Mucosa of gallbladder (tissue), 1 donor: ENCODE measurements around the gene OTOP2. TPM values are rescaled to one million over a fixed set of nuclear protein-coding genes. Genes with fewer than 3 reads are reported as not detected.
"Not testable (repeated sequence)": the region's sequence is repeated elsewhere in the genome, so short reads cannot be mapped to it uniquely, and the experiment has no call there.

Source experiments
- DNase-seq: peaks from one replicate; pipeline ENCODE4 v3.0.0-alpha.2; 2020; ENCODE audit warnings: low spot score
- total RNA-seq: library from RNA; stranded (reverse); gene quantifications from one replicate; pipeline ENCODE4 v1.2.1, GENCODE V29; 2021
- donor health status: DM: no; HTN: no; CAD: no.

OTOP2 gene
- total RNA-seq, 1 donor from 2014 or later, result not detected

GRCh38 chr17:74971069-74971841, 47.2 kb downstream of the OTOP2 start:
- no peak for DNase-seq

GRCh38 chr17:74971842-74972106, 47.7 kb downstream of the OTOP2 start:
- DNase-seq, result no peak

DNA sequence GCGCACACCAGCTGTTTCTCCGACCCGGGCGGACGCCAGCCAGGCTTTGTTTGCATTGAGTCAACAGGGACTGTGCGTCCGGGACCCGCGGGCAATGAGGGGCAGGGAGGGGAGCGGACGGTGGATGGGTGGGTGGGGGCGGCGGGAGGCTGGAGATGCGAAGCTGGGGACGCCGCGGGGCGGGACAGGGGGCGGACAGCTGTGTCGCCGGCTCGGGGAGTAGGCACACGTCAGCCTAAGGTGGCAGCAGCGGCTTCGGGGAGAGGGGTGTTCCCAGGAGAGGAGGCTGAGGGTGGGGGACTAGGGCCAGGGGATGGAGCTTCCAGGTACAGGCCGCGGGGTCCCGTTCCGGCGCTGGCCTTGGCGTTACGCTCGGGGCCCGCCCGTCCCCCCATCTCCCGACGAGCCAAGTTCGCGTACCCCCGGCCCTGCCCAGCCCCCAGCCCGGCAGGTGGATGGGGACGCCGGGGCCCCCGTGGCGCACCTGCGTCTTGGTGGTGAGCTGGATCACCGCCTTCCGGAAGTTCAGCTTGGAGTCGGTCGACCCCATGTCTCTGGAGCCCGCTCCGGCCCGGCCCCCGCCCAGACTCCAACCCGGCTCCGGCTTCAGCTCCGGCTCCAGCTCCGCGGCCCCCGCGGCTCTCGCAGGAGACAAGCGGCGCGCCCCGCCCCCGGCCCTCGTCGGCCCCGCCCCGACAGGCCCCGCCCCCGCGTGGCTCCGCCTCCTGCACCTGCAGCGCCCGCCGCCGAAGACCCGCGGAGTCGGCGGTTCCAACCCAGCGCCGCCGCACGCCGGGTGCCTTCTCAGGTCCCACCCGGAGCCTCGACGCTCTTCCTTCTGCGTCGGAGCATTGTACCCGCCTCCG, 48.3 kb downstream of the OTOP2 start, which contains the start of gene HID1:
HID1 (minus strand) TSS at position 653 of the 866 bp plus-strand sequence; CDS start at position 550, 103 bp downstream.
- DNase-seq, result peak; percentile 71

DNA sequence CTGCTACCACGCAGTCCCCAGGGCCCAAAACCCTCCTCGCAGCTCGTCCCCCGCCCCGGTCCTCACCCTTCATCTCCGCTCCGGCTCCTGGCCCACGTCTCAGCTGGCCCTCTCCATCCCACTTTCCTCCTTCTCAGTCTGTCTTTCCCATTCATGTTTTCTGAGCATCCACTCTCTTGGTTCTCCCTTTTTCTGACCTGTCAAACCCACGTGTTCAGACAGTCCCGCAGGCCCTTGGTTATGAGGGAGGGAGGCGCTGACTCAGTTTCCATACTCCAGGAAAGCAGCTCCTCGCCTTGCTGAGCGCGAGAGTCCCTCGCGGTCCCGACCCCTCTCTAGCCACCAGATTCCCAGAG, 48.9 kb downstream of the OTOP2 start:
- DNase-seq, result no peak

GRCh38 chr17:74975943-74976342, 51.9 kb downstream of the OTOP2 start:
- DNase-seq, result no peak

DNA sequence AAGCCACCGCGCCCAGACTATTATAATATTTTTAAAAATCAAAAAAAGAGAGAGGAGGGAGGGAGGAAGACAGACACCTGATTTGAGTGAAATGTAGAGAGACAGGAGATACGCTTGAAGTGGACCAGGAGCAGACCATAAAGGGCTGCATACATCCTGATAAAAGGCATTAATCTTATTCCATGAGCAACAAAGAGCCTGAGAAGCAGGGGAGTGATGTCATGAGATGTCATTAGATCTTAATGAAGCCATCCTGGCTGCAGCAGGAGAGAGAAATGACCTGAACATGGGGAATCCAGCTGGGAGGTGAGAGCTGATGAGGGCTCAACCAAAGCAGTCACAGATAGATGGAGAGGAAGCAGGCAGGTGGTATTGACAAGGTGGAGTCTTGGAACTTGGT, 53.7 kb downstream of the OTOP2 start:
- DNase-seq, result no peak

- DNase-seq, result no peak
These were observed 54.2 kb downstream of the OTOP2 start for GRCh38 chr17:74978240-74978639.

DNA sequence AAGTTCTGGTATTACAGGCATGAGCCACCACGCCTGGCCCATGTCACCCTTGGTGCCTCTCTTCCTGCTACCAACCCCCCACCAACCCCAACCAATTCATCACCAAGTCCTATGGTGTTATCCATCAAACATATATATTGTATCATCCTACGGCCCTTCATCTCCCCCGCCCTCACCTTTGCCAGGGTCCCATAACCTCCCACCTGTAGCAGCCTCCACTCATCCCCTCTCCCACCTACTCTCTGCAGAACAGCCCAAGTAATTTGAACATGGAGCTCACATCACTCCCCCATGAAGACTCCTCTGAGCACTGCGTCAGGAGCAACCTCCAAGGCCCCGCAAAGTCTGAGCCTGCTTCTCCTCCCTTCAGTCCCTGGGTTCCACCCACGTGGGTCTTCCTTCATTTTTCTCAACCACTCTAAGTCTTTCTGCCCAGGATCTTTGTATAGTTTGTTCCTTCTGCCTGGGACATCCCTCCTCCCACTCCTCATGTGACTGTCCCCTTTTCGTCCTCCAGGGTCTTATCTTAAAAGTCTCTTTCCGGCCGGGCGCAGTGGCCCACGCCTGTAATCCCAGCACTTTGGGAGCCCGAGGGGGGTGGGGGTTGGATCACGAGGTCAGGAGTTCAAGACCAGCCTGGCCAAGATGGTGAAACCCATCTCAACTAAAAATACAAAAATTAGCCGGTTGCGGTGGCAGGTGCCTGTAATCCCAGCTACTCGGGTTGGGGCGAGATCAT, 55.5 kb downstream of the OTOP2 start:
- DNase-seq, result no peak

GRCh38 chr17:74981318-74981978, 57.4 kb downstream of the OTOP2 start:
- DNase-seq, result no peak

GRCh38 chr17:74981979-74982662, 58.0 kb downstream of the OTOP2 start:
- peak; percentile 70 for DNase-seq

DNA sequence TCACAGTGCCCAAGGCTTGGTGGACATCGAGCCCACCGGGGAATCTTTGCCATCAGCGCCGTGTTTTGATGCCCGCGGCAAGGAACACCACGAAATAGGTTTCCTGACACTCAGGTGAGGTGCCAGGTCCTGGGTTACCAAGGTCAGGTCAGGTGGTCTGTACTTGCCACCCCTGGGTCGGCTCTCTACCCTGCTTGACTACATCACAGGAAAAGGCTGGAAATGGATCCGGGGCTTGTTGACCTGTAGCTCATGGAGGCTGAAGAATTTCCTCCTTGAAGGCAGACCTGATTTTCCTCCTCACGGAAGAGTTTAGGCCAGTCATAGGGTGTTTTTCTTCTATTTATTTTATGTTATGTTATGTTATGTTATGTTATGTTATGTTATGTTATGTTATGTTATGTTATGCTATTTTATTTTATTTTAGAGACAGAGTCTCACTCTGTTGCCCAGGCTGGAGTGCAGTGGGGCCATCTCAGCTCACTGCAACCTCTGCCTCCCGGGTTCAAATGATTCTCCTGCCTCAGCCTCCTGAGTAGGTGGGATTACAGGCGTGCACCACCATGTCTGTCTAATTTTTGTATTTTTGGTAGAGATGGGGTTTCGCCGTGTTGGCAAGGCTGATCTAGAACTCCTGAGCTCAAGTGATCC, 58.7 kb downstream of the OTOP2 start:
- DNase-seq, result not testable (repeated sequence)

Other genes starting within 250 kb of the OTOP2 start
- gene CD300LF, start 211.3 kb upstream of the OTOP2 start, total RNA-seq, result 1.8 TPM
- gene RAB37, start 187.0 kb upstream of the OTOP2 start, total RNA-seq, result 5.1 TPM
- 568 TPM for gene NHERF1, start 175.6 kb upstream of the OTOP2 start, total RNA-seq
- 43.7 TPM for gene NAT9, start 147.9 kb upstream of the OTOP2 start, total RNA-seq
- gene GRIN2C, start 64.4 kb upstream of the OTOP2 start, total RNA-seq, result 0.43 TPM
- 9.3 TPM for gene FDXR, start 51.3 kb upstream of the OTOP2 start, total RNA-seq
- 0.12 TPM for gene FADS6, start 30.6 kb upstream of the OTOP2 start, total RNA-seq
- gene USH1G, start 1.0 kb upstream of the OTOP2 start, total RNA-seq, result 0.09 TPM
- not detected for gene OTOP3, start 11.6 kb downstream of the OTOP2 start, total RNA-seq
- gene HID1, start 48.5 kb downstream of the OTOP2 start, total RNA-seq, result 186 TPM
- 83.8 TPM for gene CDR2L, start 63.4 kb downstream of the OTOP2 start, total RNA-seq
- 16.7 TPM for gene MRPL58, start 88.4 kb downstream of the OTOP2 start, total RNA-seq
- 226 TPM for gene ATP5PD, start 122.7 kb downstream of the OTOP2 start, total RNA-seq
- gene KCTD2, start 123.0 kb downstream of the OTOP2 start, total RNA-seq, result 28.3 TPM
- gene SLC16A5, start 163.7 kb downstream of the OTOP2 start, total RNA-seq, result 19.9 TPM
- gene ARMC7, start 185.7 kb downstream of the OTOP2 start, total RNA-seq, result 20.2 TPM
- 50.0 TPM for gene NT5C, start 207.5 kb downstream of the OTOP2 start, total RNA-seq
- gene JPT1, start 230.2 kb downstream of the OTOP2 start, total RNA-seq, result 183 TPM